ENCODE data around the gene LAMTOR5. TPM values are rescaled to one million over a fixed set of nuclear protein-coding genes. Genes with fewer than 3 reads are reported as not detected.

The LAMTOR5 gene
- total and polyA plus RNA-seq, 8 donors: 29.0 to 159 (median 46.4) TPM

- Histone ChIP-seq H3K9me3 (no peaks in the 10 kb centered on the region), H3K36me3 (no peaks in the 10 kb centered on the region), H3K27ac (no peak overlapping the region), H3K4me1 (no peaks in the 10 kb centered on the region), H3K27me3 (no peaks in the 10 kb centered on the region), H3K4me3 (no peak overlapping the region)
- ATAC-seq (no peak), DNase-seq (no peak), FAIRE-seq (no peak)
- TF ChIP-seq, protein P1, sequence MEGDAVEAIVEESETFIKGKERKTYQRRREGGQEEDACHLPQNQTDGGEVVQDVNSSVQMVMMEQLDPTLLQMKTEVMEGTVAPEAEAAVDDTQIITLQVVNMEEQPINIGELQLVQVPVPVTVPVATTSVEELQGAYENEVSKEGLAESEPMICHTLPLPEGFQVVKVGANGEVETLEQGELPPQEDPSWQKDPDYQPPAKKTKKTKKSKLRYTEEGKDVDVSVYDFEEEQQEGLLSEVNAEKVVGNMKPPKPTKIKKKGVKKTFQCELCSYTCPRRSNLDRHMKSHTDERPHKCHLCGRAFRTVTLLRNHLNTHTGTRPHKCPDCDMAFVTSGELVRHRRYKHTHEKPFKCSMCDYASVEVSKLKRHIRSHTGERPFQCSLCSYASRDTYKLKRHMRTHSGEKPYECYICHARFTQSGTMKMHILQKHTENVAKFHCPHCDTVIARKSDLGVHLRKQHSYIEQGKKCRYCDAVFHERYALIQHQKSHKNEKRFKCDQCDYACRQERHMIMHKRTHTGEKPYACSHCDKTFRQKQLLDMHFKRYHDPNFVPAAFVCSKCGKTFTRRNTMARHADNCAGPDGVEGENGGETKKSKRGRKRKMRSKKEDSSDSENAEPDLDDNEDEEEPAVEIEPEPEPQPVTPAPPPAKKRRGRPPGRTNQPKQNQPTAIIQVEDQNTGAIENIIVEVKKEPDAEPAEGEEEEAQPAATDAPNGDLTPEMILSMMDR (IDR thresholded peaks at IDR 0.05): no peak
- WGBS, 2 donors: 41 to 42% methylated on average over 6 of the region's 6 CpGs
- intact Hi-C loops (cut with DNase I): no loop called here
These were observed 22.9 kb upstream of the LAMTOR5 start for GRCh38 chr1:110430366-110430765.

- 47 to 51% methylated on average over 4 of the region's 4 CpGs for WGBS, 2 donors
- intact Hi-C loops (cut with DNase I): no loop called here
These were observed 21.5 kb upstream of the LAMTOR5 start for GRCh38 chr1:110428946-110429345.

GRCh38 chr1:110426854-110427253, 19.4 kb upstream of the LAMTOR5 start:
- Histone ChIP-seq H3K4me3 (no peak overlapping the region), H3K9me3 (no peaks in the 10 kb centered on the region), H3K27ac (no peak overlapping the region), H3K27me3 (no peaks in the 10 kb centered on the region), H3K4me1 (no peaks in the 10 kb centered on the region), H3K36me3 (no peaks in the 10 kb centered on the region)
- DNase-seq (no peak), ATAC-seq (no peak), FAIRE-seq (no peak)
- 51 to 59% methylated on average over 4 of the region's 4 CpGs for WGBS, 2 donors
- TF ChIP-seq, protein P1 (IDR thresholded peaks at IDR 0.05): no peak
- intact Hi-C loops (cut with DNase I): no loop called here

More at GRCh38 chr1:110428946-110429345, 21.5 kb upstream of the LAMTOR5 start:
- FAIRE-seq: no peak
- no peak for ATAC-seq
- TF ChIP-seq, protein P1 (IDR thresholded peaks at IDR 0.05): no peak
- Histone ChIP-seq H3K27ac (no peak overlapping the region), H3K4me1 (no peaks in the 10 kb centered on the region), H3K27me3 (no peaks in the 10 kb centered on the region), H3K36me3 (no peaks in the 10 kb centered on the region), H3K9me3 (no peaks in the 10 kb centered on the region), H3K4me3 (no peak overlapping the region)
- DNase-seq: no peak

DNA sequence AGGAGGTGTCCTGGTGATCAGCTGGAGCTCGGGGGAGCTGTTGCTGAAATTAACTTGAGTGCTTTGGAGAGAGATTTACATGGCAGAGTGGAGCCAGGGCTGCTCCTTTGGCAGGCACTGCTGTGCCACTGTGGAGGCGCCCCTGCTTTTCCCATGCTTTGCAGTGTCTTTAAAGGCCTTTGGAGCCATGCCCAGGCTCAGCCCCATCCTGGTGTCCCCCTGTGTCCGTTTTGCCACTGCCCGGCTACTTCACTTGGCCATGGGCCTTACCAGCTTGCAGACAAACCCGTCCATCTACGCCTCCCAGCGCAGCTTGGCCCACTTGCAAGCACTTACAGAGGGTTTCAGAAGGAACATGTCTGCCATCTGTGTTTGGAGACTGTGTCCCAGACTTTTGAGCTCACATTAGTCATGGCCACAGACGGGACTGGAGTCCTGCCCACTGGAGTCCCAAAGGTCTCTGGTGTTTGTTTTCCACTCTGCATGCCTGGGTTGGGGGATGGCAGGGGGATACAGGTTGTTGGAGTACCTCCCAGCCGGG, 18.2 kb upstream of the LAMTOR5 start:
- TF ChIP-seq, protein P1 (IDR thresholded peaks at IDR 0.05): no peak

More for the DNA sequence above, 18.2 kb upstream of the LAMTOR5 start:
- ATAC-seq (peak in 1 of 4 donors; percentile 18), DNase-seq (peak in 1 of 6 donors; percentile 57), FAIRE-seq (no peak)
- Histone ChIP-seq H3K27me3 (no peaks in the 10 kb centered on the region), H3K4me3 (no peak overlapping the region), H3K4me1 (no peaks in the 10 kb centered on the region), H3K9me3 (no peaks in the 10 kb centered on the region), H3K36me3 (no peaks in the 10 kb centered on the region), H3K27ac (no peak overlapping the region)
- 59 to 70% methylated on average over 9 of the region's 9 CpGs for WGBS, 2 donors
- intact Hi-C loops (cut with DNase I): no loop called here

Measured in pancreas (tissue), 10 donors.